ENCODE results near the gene FUZ. TPM values are rescaled to one million over a fixed set of nuclear protein-coding genes. Genes with fewer than 3 reads are reported as not detected.

FUZ gene
- total RNA-seq, 6 experiments from 2014 or later, result 9.4 to 14.2 (median 11.7) TPM

DNA sequence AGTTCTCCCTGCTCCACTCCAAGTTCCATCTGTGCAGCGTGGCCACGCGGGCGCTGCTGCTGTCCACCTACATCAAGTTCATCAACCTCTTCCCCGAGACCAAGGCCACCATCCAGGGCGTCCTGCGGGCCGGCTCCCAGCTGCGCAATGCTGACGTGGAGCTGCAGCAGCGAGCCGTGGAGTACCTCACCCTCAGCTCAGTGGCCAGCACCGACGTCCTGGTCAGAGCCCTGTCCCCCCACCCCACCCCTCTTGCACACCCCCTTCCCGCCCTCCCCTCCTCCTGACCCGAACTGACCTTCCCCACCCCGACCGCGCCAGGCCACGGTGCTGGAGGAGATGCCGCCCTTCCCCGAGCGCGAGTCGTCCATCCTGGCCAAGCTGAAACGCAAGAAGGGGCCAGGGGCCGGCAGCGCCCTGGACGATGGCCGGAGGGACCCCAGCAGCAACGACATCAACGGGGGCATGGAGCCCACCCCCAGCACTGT lies 11.6 kb downstream of the FUZ start:
- TF ChIP-seq, protein P1, sequence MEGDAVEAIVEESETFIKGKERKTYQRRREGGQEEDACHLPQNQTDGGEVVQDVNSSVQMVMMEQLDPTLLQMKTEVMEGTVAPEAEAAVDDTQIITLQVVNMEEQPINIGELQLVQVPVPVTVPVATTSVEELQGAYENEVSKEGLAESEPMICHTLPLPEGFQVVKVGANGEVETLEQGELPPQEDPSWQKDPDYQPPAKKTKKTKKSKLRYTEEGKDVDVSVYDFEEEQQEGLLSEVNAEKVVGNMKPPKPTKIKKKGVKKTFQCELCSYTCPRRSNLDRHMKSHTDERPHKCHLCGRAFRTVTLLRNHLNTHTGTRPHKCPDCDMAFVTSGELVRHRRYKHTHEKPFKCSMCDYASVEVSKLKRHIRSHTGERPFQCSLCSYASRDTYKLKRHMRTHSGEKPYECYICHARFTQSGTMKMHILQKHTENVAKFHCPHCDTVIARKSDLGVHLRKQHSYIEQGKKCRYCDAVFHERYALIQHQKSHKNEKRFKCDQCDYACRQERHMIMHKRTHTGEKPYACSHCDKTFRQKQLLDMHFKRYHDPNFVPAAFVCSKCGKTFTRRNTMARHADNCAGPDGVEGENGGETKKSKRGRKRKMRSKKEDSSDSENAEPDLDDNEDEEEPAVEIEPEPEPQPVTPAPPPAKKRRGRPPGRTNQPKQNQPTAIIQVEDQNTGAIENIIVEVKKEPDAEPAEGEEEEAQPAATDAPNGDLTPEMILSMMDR (IDR thresholded peaks at IDR 0.05), result no peak
- peaks cover 2% of the 10 kb centered on the region for H3K27me3 Mint-ChIP-seq (ENCODE audit: insufficient read depth)
- peaks cover 30% of the 10 kb centered on the region for H3K36me3 Mint-ChIP-seq (ENCODE audit: low read depth)
- DNase-seq, result no peak
- no peak overlapping the region for H3K4me3 Mint-ChIP-seq
- peaks cover 6% of the 10 kb centered on the region for H3K4me1 Mint-ChIP-seq (ENCODE audit: low read depth)
- H3K9me3 Mint-ChIP-seq, result no peaks in the 10 kb centered on the region
- no peak overlapping the region for H3K27ac Mint-ChIP-seq

DNA sequence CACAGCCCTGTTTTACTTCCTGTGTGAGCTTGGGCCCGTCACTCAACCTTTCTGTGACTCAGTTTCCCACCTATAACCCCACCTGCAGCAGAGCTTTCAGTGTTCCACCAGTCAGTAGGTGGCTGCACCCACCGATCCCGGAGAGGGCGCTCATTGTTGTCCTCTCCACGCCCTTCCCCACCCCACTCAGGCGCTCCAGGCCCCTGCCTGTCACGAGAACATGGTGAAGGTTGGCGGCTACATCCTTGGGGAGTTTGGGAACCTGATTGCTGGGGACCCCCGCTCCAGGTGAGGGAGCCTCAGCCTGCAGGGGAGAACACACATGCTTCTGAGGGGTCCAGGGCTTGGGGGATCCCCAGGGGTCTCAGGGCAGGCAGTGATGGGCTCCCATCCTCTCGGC lies 12.3 kb downstream of the FUZ start:
- DNase-seq, result no peak
- peaks cover 6% of the 10 kb centered on the region for H3K4me1 Mint-ChIP-seq (ENCODE audit: low read depth)
- H3K27me3 Mint-ChIP-seq (ENCODE audit: insufficient read depth), result no peaks in the 10 kb centered on the region; the same call in 1 of the 2 replicates
- peaks cover 26% of the 10 kb centered on the region for H3K36me3 Mint-ChIP-seq (ENCODE audit: low read depth)
- H3K27ac Mint-ChIP-seq, result no peak overlapping the region
- TF ChIP-seq, protein P1 (IDR thresholded peaks at IDR 0.05), result no peak
- no peak overlapping the region for H3K4me3 Mint-ChIP-seq
- H3K9me3 Mint-ChIP-seq, result no peaks in the 10 kb centered on the region

DNA sequence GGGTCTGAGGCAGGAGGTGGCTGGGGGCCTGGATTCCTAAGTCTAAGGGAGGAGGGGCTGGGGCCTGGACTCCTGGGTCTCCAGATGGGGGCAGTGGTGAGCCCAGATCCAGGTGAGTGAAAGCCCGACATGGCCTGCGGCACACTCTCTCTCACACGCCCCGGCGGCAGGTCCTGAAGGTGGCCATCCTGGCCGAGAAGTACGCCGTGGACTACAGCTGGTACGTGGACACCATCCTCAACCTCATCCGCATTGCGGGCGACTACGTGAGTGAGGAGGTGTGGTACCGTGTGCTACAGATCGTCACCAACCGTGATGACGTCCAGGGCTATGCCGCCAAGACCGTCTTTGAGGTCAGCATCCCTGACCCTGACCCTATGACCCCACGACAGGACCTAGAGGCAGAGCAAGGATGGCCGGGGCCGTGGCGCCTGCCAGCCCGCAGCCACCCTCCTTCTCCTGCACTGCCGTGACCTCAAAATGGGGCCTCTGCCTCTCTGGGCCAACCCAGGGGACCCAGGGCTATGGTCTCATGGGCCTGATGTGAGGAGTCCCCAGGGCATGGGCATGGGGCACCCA lies 13.2 kb downstream of the FUZ start:
- Mint-ChIP-seq H3K27me3 (ENCODE audit: insufficient read depth) (no peaks in the 10 kb centered on the region; the same call in 1 of the 2 replicates), H3K27ac (no peak overlapping the region), H3K9me3 (no peaks in the 10 kb centered on the region), H3K4me1 (ENCODE audit: low read depth) (peaks cover 6% of the 10 kb centered on the region), H3K36me3 (ENCODE audit: low read depth) (peaks cover 26% of the 10 kb centered on the region), H3K4me3 (no peak overlapping the region)
- DNase-seq, result no peak
- TF ChIP-seq, protein P1 (IDR thresholded peaks at IDR 0.05), result peak; percentile 40

DNA sequence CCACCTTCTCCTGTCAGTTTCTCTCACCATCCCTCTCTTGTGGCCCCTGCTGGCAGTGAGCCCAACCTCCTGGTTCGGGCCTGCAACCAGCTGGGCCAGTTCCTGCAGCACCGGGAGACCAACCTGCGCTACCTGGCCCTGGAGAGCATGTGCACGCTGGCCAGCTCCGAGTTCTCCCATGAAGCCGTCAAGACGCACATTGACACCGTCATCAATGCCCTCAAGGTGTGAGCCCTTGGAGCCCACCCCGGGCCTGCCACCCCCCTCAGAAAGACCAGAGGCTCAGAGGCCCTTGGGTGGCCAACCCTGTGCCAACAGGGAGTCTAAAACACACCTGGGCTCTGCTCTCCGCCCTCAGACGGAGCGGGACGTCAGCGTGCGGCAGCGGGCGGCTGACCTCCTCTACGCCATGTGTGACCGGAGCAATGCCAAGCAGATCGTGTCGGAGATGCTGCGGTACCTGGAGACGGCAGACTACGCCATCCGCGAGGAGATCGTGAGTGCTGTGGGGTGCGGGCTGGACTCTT lies 13.8 kb downstream of the FUZ start:
- Mint-ChIP-seq H3K9me3 (no peaks in the 10 kb centered on the region), H3K27me3 (ENCODE audit: insufficient read depth) (no peaks in the 10 kb centered on the region; the same call in 1 of the 2 replicates), H3K4me1 (ENCODE audit: low read depth) (peaks cover 6% of the 10 kb centered on the region), H3K4me3 (no peak overlapping the region), H3K27ac (no peak overlapping the region), H3K36me3 (ENCODE audit: low read depth) (peaks cover 29% of the 10 kb centered on the region)
- TF ChIP-seq, protein P1 (IDR thresholded peaks at IDR 0.05), result no peak
- no peak for DNase-seq

DNA sequence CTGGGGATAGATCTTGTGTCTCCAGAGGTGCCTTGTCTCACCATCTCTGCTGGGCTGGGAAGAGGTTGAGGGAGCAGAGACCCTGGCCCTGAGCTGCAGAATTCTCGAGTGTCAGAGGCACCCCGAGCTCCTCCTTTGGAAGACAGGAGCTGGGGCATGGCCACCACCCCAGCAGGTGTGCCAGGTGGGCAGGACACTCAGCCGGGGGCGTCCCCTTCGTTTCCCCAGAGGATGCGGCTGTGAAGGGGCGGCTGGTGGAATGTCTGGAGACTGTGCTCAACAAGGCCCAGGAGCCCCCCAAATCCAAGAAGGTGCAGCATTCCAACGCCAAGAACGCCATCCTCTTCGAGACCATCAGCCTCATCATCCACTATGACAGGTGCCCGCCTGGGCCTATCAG lies 14.5 kb downstream of the FUZ start:
- no peaks in the 10 kb centered on the region; the same call in 1 of the 2 replicates for H3K27me3 Mint-ChIP-seq (ENCODE audit: insufficient read depth)
- H3K27ac Mint-ChIP-seq, result no peak overlapping the region
- no peaks in the 10 kb centered on the region for H3K9me3 Mint-ChIP-seq
- peaks cover 33% of the 10 kb centered on the region for H3K36me3 Mint-ChIP-seq (ENCODE audit: low read depth)
- DNase-seq, result no peak
- H3K4me1 Mint-ChIP-seq (ENCODE audit: low read depth), result peaks cover 8% of the 10 kb centered on the region
- no peak overlapping the region for H3K4me3 Mint-ChIP-seq
- TF ChIP-seq, protein P1 (IDR thresholded peaks at IDR 0.05), result no peak

Data from HFFc6 (cell line).